IMR-90 (cell line): Measurements from ENCODE around the gene ATP13A2. TPM values are rescaled to one million over a fixed set of nuclear protein-coding genes. Genes with fewer than 3 reads are reported as not detected.

Source experiments
- ATAC-seq: fragments of 200-7000 bp; cut with Tn5 transposase; 2 replicates; pipeline ENCODE4 v1.9.1; 2020; ENCODE audit warnings: low read depth, mild to moderate bottlenecking, moderate library complexity
- BruUV-seq: library from RNA; stranded (reverse); fragments of 400-500 nt; replicated peaks from 2 replicates; lab custom pipeline; 2021; lab: Mats Ljungman, UMichigan
- CTCF ChIA-PET: fragments of 300-600 bp; formaldehyde crosslinking; extraction: SDS; loops from one replicate; lab custom pipeline; 2021; ENCODE audit warnings: antibody characterized with exemption; lab: Yijun Ruan, JAX
- POLR2A ChIA-PET: fragments of 300-600 bp; sonication (Branson Sonifier 250); formaldehyde crosslinking; loops from one replicate; lab custom pipeline; 2022; ENCODE audit warnings: antibody characterized with exemption; ENCODE audit not compliant: unreplicated experiment; lab: Charles Lee
- DNase-seq: peaks from one replicate; pipeline ENCODE4 v3.0.0; 2013
- H2AFZ ChIP-seq: replicated peaks from 2 replicates; pipeline ENCODE3; 2013; ENCODE audit warnings: low read length, mild to moderate bottlenecking; ENCODE audit not compliant: poor library complexity
- H2AK5ac ChIP-seq: 2 replicates; pipeline ENCODE4 v1.6.1; 2013; ENCODE audit warnings: low read depth, low read length, inconsistent platforms
- H2AK9ac ChIP-seq: replicated peaks from 2 replicates; pipeline ENCODE3; 2013; ENCODE audit warnings: mild to moderate bottlenecking, low read depth, low read length, moderate library complexity; ENCODE audit not compliant: poor library complexity
- H2BK120ac ChIP-seq: 2 replicates; pipeline ENCODE4 v1.6.1; 2013; ENCODE audit warnings: low read depth, low read length, inconsistent platforms
- H2BK15ac ChIP-seq: 3 replicates; pipeline ENCODE4 v1.6.1; 2013; ENCODE audit warnings: low read depth, low read length, inconsistent platforms
- H2BK20ac ChIP-seq: 2 replicates; pipeline ENCODE4 v1.6.1; 2013; ENCODE audit warnings: low read depth, mild to moderate bottlenecking, inconsistent platforms, low read length, moderate library complexity
- H2BK5ac ChIP-seq: 2 replicates; pipeline ENCODE4 v1.6.1; 2013; ENCODE audit warnings: mild to moderate bottlenecking, low read depth, low read length, inconsistent platforms; ENCODE audit not compliant: poor library complexity, severe bottlenecking
- H3K14ac ChIP-seq: replicated peaks from 2 replicates; pipeline ENCODE4 v1.6.1; 2013; ENCODE audit warnings: low read depth, low read length, inconsistent platforms
- H3K18ac ChIP-seq: 2 replicates; pipeline ENCODE4 v1.6.1; 2013; ENCODE audit warnings: low read depth, low read length, control low read depth
- H3K23ac ChIP-seq: 2 replicates; pipeline ENCODE4 v1.6.1; 2013; ENCODE audit warnings: low read depth, low read length, inconsistent platforms
- H3K27ac ChIP-seq: 2 replicates; pipeline ENCODE4 v1.5.1; 2013; ENCODE audit warnings: mild to moderate bottlenecking, control low read depth, low read length; ENCODE audit not compliant: insufficient read depth
- H3K27me3 ChIP-seq: 2 replicates; pipeline ENCODE4 v1.6.1; 2013; ENCODE audit warnings: low read length; ENCODE audit not compliant: control insufficient read depth, insufficient read depth
- H3K36me3 ChIP-seq: 2 replicates; pipeline ENCODE4 v1.6.1; 2013; ENCODE audit warnings: low read length, mixed read lengths; ENCODE audit not compliant: control insufficient read depth, insufficient read depth
- H3K4ac ChIP-seq: 2 replicates; pipeline ENCODE4 v1.6.1; 2013; ENCODE audit warnings: low read depth, low read length, inconsistent platforms
- H3K4me1 ChIP-seq: 2 replicates; pipeline ENCODE4 v1.6.1; 2013; ENCODE audit warnings: low read length, mixed read lengths; ENCODE audit not compliant: control insufficient read depth, insufficient read depth
- H3K4me2 ChIP-seq: 2 replicates; pipeline ENCODE4 v1.6.1; 2013; ENCODE audit warnings: low read depth, mild to moderate bottlenecking, control low read depth, low read length, moderate library complexity
- H3K4me3 ChIP-seq: 2 replicates; pipeline ENCODE4 v1.5.1; 2013; ENCODE audit warnings: low read depth, mild to moderate bottlenecking, control low read depth, low read length, moderate library complexity; ENCODE audit not compliant: insufficient read depth
- H3K56ac ChIP-seq: 2 replicates; pipeline ENCODE4 v1.6.1; 2013; ENCODE audit warnings: low read length, inconsistent platforms; ENCODE audit not compliant: insufficient read depth; ENCODE audit errors: extremely low read depth
- H3K79me1 ChIP-seq, 2 experiments: 2 replicates each; pipeline ENCODE4 v1.6.1; 2013; ENCODE audit warnings: low read length in 2 of 2, inconsistent platforms in 1 of 2, low read depth in 1 of 2
- H3K9ac ChIP-seq: 2 replicates; pipeline ENCODE4 v1.6.1; 2013; ENCODE audit warnings: low read depth, low read length, control low read depth
- H3K9me1 ChIP-seq: 2 replicates; pipeline ENCODE4 v1.6.1; 2013; ENCODE audit warnings: low read length, inconsistent platforms; ENCODE audit not compliant: insufficient read depth
- H3K9me3 ChIP-seq: 2 replicates; pipeline ENCODE4 v1.6.1; 2013; ENCODE audit warnings: low read length; ENCODE audit not compliant: control insufficient read depth, insufficient read depth
- H4K20me1 ChIP-seq: 2 replicates; pipeline ENCODE4 v1.6.1; 2013; ENCODE audit warnings: low read length, inconsistent platforms; ENCODE audit not compliant: insufficient read depth
- H4K5ac ChIP-seq: 2 replicates; pipeline ENCODE4 v1.6.1; 2013; ENCODE audit warnings: mild to moderate bottlenecking, low read depth, low read length, control low read depth
- H4K8ac ChIP-seq, 2 experiments: 2 replicates each; pipeline ENCODE4 v1.6.1; 2013; ENCODE audit warnings: low read depth in 2 of 2, low read length in 2 of 2, control low read depth in 1 of 2, inconsistent platforms in 1 of 2
- H4K91ac ChIP-seq: 2 replicates; pipeline ENCODE4 v1.6.1; 2013; ENCODE audit warnings: low read depth, low read length, inconsistent platforms; ENCODE audit not compliant: insufficient read depth
- BHLHE40 ChIP-seq: fragments of 150-350 bp; IDR thresholded peaks from 2 replicates; pipeline ENCODE4 v1.6.1; 2016; ENCODE audit warnings: mild to moderate bottlenecking, low read depth, low read length
- CEBPB ChIP-seq: IDR thresholded peaks from 2 replicates; pipeline ENCODE4 v1.6.1; 2012; ENCODE audit warnings: low read depth, low read length, improper control_type of control experiment
- CTCF ChIP-seq: conservative IDR thresholded peaks from 2 replicates; pipeline ENCODE4 v1.5.1; 2012; ENCODE audit warnings: mild to moderate bottlenecking, low read depth, low read length, improper control_type of control experiment
- ELK1 ChIP-seq: fragments of 150-350 bp; IDR thresholded peaks from 2 replicates; pipeline ENCODE4 v1.6.1; 2016; ENCODE audit warnings: low read depth, mild to moderate bottlenecking, low read length, moderate library complexity, borderline replicate concordance
- MAZ ChIP-seq: IDR thresholded peaks from 2 replicates; pipeline ENCODE4 v1.6.1; 2012; ENCODE audit warnings: low read depth, mild to moderate bottlenecking, low read length, improper control_type of control experiment, moderate library complexity, borderline replicate concordance
- MXI1 ChIP-seq: IDR thresholded peaks from 2 replicates; pipeline ENCODE4 v1.6.1; 2012; ENCODE audit warnings: low read depth, mild to moderate bottlenecking, low read length, moderate library complexity, borderline replicate concordance
- NFE2L2 ChIP-seq: fragments of 150-350 bp; IDR thresholded peaks from 2 replicates; pipeline ENCODE4 v1.6.1; 2016; ENCODE audit warnings: low read depth, mild to moderate bottlenecking, low read length
- RAD21 ChIP-seq: IDR thresholded peaks from 2 replicates; pipeline ENCODE4 v1.6.1; 2012; ENCODE audit warnings: low read length, improper control_type of control experiment
- RCOR1 ChIP-seq: IDR thresholded peaks from 2 replicates; pipeline ENCODE4 v1.6.1; 2012; ENCODE audit warnings: mild to moderate bottlenecking, low read length, improper control_type of control experiment; ENCODE audit not compliant: insufficient replicate concordance
- RFX5 ChIP-seq: IDR thresholded peaks from 2 replicates; pipeline ENCODE4 v1.8.0; 2012; ENCODE audit warnings: low read depth, mild to moderate bottlenecking, low read length, moderate library complexity
- SMC3 ChIP-seq: fragments of 150-350 bp; IDR thresholded peaks from 2 replicates; pipeline ENCODE4 v1.6.1; 2016; ENCODE audit warnings: low read depth, mild to moderate bottlenecking, antibody characterized with exemption, low read length, moderate library complexity
- USF2 ChIP-seq: fragments of 150-350 bp; IDR thresholded peaks from 2 replicates; pipeline ENCODE4 v1.6.1; 2017; ENCODE audit warnings: mild to moderate bottlenecking, antibody characterized with exemption, low read length, low read depth
- WGBS, 2 experiments: methylation state at CpG; one replicate each; pipeline versions ENCODE4 v1.1.5 to v1.1.7; 2013; ENCODE audit warnings: missing lambda C conversion rate in 2 of 2; ENCODE audit not compliant: insufficient read length in 1 of 2; ENCODE audit errors: extremely low coverage in 2 of 2; 5-methylcytosine and 5-hydroxymethylcytosine counted together
- dilution Hi-C: fragments of 300-500 bp; cut with HindIII; formaldehyde crosslinking; loops from one replicate; pipeline ENCODE4 v1.14.3; 2018; ENCODE audit warnings: low sequenced_read_pairs; ENCODE audit not compliant: unreplicated experiment
- in situ Hi-C: fragments of 300-500 bp; cut with MboI; formaldehyde crosslinking; loops from 3 replicates; pipeline ENCODE4 v1.14.3; 2019; ENCODE audit warnings: low sequenced_read_pairs, inconsistent platforms, mixed read lengths
- intact Hi-C: fragments of 100-400 bp; cut with micrococcal nuclease; formaldehyde crosslinking; loops from 2 replicates; pipeline ENCODE4 v1.10.0; 2022
- polyA plus RNA-seq, 3 experiments: library from polyadenylated mRNA; depleted of rRNA; stranded (reverse); fragments of >200 nt; gene quantifications; 2 replicates each; pipeline ENCODE4 v1.2.3, GENCODE V29; 2012; ENCODE audit warnings: low replicate concordance in 1 of 3
- total RNA-seq: library from RNA; depleted of rRNA; stranded (reverse); fragments of >200 nt; gene quantifications from 2 replicates; pipeline ENCODE4 v1.2.3, GENCODE V29; 2012

ATP13A2 gene
- total and polyA plus RNA-seq, 2 of the 4 experiments (the other 2 are of a cell fraction), result 5.7 to 18.9 TPM

- WGBS, 2 experiments, result 93% methylated on average over 4 of the region's 15 CpGs; no CpG with 5 or more reads in 1 of the 2 experiments
Observed at GRCh38 chr1:16993521-16994038, 18.1 kb downstream of the ATP13A2 start.

More at GRCh38 chr1:16993521-16994038, 18.1 kb downstream of the ATP13A2 start:
- no peak overlapping the region for H3K4me2 ChIP-seq
- H2AFZ ChIP-seq, result no peak overlapping the region
- H4K91ac ChIP-seq, result no peak overlapping the region
- H4K8ac ChIP-seq, result no peak overlapping the region
- in situ Hi-C loops, result no loop called here
- ChIA-PET CTCF (no interaction called here), POLR2A (no interaction called here)
- H2BK20ac ChIP-seq, result no peak overlapping the region
- no peak overlapping the region for H3K56ac ChIP-seq
- no peak overlapping the region for H3K4ac ChIP-seq
- no peaks in the 10 kb centered on the region for H3K9me1 ChIP-seq
- TF ChIP-seq RCOR1, result no peak
- TF ChIP-seq USF2, result no peak
- TF ChIP-seq MXI1, result no peak
- TF ChIP-seq NFE2L2, result no peak
- TF ChIP-seq MAZ, result no peak
- no peak for TF ChIP-seq BHLHE40
- no peak for TF ChIP-seq ELK1
- no peak for TF ChIP-seq CEBPB
- TF ChIP-seq RAD21, result no peak
- no peak for TF ChIP-seq CTCF
- no peak for TF ChIP-seq SMC3
- TF ChIP-seq RFX5, result no peak
- H2AK5ac ChIP-seq, result no peak overlapping the region
- H3K9me3 ChIP-seq, result no peaks in the 10 kb centered on the region
- H2BK120ac ChIP-seq, result no peak overlapping the region
- H2BK15ac ChIP-seq, result no peak overlapping the region
- H2BK5ac ChIP-seq, result no peak overlapping the region
- DNase-seq, result no peak
- peak overlapping the region; percentile 15 for H2AK9ac ChIP-seq
- H3K18ac ChIP-seq, result no peak overlapping the region
- no peaks in the 10 kb centered on the region for H3K27me3 ChIP-seq
- ATAC-seq, result no peak
- no TSS peak for BruUV-seq
- H3K36me3 ChIP-seq, result peaks cover 3% of the 10 kb centered on the region; the same call in 1 of the 2 replicates
- H3K4me1 ChIP-seq, result no peaks in the 10 kb centered on the region
- intact Hi-C loops, result no loop called here
- H3K23ac ChIP-seq, result no peak overlapping the region
- no peak overlapping the region for H3K14ac ChIP-seq
- no peaks in the 10 kb centered on the region for H4K20me1 ChIP-seq
- H3K27ac ChIP-seq, result no peak overlapping the region
- H3K4me3 ChIP-seq, result no peak overlapping the region
- H3K9ac ChIP-seq, result no peak overlapping the region
- H3K79me1 ChIP-seq, result no peaks in the 10 kb centered on the region
- H4K5ac ChIP-seq, result no peak overlapping the region
- dilution Hi-C loops, result no loop called here
